Subcutaneous adipose tissue (tissue), 4 donors: ENCODE measurements around the gene C1orf159. TPM values are rescaled to one million over a fixed set of nuclear protein-coding genes. Genes with fewer than 3 reads are reported as not detected.

ENCODE experiments used
- total RNA-seq, 4 donors: library from RNA; depleted of rRNA; stranded (reverse); fragments of >200 nt; gene quantifications; one replicate each; pipeline ENCODE4 v1.1.0, GENCODE V29; 2016
- TF ChIP-seq, protein P1 (sequence below): fragments of 450-650 bp; IDR thresholded peaks from one replicate; pipeline ENCODE4 v1.5.1; 2016; ENCODE audit warnings: low read depth, mild to moderate bottlenecking, control low read depth, antibody characterized with exemption, moderate library complexity

The C1orf159 gene
- total RNA-seq, 4 donors from 2014 or later, result 3.7 to 14.7 (median 7.2) TPM

DNA sequence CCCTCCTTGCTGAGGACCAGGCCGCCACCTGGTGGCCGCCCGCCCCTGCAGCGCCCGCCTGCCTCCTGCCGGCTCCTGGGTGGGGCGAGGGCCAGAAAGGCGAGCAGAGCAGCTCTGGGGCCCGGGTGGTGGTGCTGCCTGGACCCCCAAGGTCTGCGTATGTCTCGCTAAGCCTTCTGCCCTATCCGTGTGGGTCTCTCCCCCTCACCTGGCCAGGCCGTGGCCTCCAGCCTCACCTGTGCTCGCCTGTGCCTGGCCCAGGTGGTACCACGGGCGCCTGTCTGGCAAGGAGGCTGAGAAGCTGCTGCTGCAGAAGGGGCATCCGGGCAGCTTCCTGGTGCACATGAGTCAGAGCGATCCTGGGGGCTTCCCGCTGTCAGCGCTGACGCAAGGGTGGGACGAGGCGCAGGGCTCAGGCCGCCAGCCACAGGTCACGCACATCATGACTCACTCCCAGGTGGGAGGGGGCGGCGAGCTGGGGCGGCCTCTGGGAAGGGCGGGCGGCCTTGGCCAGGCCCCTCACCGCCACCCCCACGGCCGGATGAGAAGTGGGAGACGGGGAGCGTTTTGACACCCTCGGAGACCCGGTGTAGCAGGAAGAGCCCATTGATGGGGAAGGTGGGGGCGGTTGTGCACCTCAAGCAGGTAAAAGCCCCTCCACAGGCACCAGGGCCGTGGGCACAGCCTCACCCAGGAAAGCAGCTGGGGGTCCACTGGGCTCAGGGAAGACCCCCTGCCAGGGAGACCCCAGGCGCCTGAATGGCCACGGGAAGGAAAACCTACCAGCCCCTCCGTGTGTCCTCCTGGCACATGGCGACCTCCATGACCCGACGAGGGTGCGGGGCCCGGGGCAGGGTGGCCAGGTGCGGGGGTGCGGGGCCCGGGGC lies 51.7 kb downstream of the C1orf159 start:
- TF ChIP-seq, protein P1, sequence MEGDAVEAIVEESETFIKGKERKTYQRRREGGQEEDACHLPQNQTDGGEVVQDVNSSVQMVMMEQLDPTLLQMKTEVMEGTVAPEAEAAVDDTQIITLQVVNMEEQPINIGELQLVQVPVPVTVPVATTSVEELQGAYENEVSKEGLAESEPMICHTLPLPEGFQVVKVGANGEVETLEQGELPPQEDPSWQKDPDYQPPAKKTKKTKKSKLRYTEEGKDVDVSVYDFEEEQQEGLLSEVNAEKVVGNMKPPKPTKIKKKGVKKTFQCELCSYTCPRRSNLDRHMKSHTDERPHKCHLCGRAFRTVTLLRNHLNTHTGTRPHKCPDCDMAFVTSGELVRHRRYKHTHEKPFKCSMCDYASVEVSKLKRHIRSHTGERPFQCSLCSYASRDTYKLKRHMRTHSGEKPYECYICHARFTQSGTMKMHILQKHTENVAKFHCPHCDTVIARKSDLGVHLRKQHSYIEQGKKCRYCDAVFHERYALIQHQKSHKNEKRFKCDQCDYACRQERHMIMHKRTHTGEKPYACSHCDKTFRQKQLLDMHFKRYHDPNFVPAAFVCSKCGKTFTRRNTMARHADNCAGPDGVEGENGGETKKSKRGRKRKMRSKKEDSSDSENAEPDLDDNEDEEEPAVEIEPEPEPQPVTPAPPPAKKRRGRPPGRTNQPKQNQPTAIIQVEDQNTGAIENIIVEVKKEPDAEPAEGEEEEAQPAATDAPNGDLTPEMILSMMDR, result no peak

- TF ChIP-seq, protein P1, result no peak
These were observed 52.5 kb downstream of the C1orf159 start for GRCh38 chr1:1063261-1063944.

DNA sequence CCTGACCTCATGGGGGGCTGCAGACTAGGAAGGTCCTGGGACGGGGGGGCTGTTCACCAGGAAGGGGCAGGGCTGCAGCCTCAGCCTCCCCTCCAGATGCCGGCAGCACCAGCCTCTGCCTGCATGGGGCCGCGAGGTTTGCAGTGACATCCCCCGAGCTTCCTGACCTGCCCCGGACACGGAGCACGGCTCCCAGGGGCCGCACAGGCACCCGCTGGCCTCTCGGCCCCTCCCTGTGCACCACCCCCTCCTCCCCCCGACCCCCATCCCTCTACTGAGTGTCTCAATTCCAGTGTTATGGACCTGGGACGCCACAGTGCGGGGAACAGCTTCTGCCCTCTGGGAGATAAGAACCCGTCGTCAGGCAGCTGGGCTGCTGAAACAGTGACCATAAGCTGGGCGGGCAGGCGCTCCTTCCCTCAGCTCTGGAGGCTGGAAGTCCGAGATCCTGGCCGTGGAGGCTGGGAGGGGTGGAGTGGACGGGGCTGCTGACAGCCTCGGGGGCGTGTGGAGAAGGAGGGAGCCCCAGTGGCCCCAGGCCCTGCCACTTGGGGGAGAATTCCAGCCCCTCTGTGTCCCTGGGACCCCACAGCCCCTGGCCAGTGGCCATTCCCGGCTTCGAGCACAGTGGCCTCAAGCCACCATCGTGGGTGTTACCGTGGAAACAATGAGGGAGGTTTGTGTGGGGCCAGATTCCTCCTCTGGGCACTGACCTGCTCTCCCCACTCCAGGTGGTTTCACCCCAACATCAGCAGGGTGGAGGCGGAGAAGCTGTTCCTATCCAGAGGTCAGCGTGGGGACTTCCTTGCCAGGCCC lies 53.3 kb downstream of the C1orf159 start:
- TF ChIP-seq, protein P1, result no peak

DNA sequence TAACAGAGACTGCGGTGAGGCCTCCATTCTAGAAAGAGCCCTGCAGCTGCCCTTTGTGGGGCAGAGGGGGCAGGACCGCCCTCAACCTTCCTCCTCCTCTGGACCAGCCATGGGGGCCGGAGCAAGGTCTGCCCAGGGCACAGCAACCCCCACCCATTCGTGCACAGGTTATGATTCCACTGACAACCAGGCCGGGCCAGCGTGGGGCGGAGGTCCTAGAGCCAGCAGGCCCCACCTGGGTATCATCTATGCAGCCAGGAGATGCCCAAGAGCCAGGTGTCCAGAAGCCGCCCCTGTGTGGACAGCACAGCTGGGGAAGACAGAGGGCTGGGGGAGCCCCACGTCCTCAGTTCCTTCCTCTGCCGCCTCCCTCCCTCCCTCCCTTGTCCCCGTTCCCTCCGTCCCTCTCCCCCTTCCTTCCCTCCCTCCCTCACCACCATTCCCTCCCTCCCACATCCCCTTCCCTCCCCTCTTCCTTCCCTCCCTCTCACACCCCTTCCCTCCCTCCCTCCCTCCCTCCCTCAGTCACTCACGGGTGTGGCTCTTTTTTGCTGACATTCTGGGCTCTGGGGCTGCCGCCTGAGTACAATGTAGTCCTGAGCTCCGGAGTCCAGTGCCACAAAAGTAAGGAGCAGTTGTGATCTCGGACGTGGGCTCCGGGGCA lies 54.1 kb downstream of the C1orf159 start:
- TF ChIP-seq, protein P1, result no peak

DNA sequence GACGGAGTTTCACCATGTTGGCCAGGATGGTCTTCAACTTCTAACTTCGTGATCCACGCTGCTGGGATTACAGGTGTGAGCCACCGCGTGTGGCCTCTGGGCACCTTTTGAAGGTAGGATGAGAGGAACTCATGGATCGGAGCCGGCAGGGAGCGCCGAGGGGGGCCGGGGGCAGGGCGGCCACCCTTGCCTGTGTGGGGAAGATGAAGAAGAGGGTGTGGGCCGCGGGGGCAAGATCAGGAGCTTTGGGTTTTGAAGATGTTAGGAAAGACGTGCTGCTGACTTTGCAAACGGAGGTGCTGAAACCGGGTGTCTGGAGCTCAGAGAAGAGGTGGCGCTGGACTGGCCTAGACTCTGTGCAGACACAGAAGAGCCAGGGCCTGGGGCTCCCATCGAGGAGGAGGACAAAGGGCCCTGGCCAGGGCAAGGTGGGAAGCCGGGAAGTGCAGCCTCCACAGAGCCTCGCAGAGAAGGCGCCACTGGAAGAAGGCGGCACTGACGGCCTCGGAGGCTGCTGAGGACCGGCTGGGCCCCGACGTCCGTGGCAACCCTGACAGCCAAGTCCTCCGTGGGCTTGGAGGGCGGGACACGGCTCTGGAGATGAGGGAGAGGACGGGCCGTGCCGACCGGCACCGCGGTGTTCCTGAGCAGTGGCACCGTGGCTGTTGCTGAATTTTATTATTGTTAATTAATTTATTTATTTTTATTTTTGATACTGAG lies 55.4 kb downstream of the C1orf159 start:
- TF ChIP-seq, protein P1, result no peak

DNA sequence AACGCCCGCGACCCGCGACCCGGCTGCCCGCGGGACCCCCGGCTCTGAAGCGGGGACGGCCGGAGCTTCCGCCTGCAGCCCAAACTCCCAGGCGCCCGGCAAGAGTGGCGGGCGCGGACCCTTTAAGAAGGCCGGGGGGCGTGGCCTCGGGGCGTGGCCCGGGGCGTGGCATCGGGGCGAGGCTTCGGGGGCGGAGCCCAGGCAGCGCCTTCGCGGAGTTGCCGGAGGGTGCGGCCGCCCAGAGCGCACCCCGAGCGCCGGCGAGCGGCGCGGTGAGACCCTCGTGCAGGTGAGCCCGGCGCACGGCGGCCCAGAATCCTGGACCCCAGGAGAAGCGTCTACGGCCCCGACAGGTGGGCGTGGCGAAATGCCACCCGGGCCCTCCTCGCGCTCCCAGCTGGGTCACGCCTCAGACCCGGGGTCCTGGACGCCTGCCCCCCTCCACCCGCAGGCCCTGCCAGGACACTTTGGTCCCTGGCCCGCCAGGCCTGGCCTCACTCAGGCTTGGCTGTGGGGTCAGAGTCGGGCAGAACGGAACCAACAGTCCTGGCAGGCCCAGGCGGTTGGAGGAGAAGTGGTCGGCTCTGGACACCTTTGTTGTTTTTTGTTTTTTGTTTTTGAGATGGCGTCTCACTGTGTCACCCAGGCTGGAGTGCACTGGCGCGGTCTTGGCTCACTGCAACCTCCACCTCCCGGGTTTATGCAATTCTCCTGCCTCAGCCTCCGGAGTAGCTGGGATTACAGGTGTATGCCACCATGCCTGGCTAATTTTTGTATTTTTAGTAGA lies 56.2 kb downstream of the C1orf159 start:
- TF ChIP-seq, protein P1, result no peak
